Frontal cortex (tissue), 1 donor: Measurements from ENCODE around the gene CDNF. TPM values are rescaled to one million over a fixed set of nuclear protein-coding genes. Genes with fewer than 3 reads are reported as not detected.

Experiments
- total RNA-seq: library from RNA; depleted of rRNA; stranded (reverse); fragments of >200 nt; gene quantifications from one replicate; pipeline ENCODE4 v1.2.3, GENCODE V29; 2014

Gene CDNF
- total RNA-seq, 1 donor from 2014 or later = 0.82 TPM

Other genes with a start within 250 kb of the CDNF start
- gene FAM107B, start 63.1 kb downstream of the CDNF start, total RNA-seq = 77.9 TPM
- gene HSPA14, start 269 bp upstream of the CDNF start, total RNA-seq = 14.7 TPM
- gene MSANTD7, start 269 bp upstream of the CDNF start, total RNA-seq = 31.4 TPM
- 34.6 TPM for gene SUV39H2, start 40.8 kb upstream of the CDNF start, total RNA-seq
- 8.2 TPM for gene DCLRE1C, start 116.1 kb upstream of the CDNF start, total RNA-seq
- gene MEIG1, start 121.4 kb upstream of the CDNF start, total RNA-seq = not detected
- gene OLAH, start 205.9 kb upstream of the CDNF start, total RNA-seq = 0.41 TPM